Hippocampal formation (tissue), 2 donors: ENCODE data around the gene ENOX2.

ENCODE experiments used
- DNase-seq, 2 donors: peaks; one replicate each; lab custom pipeline; 2025; lab: John Stamatoyannopoulos, UW

The ENOX2 gene

GRCh38 chrX:130626521-130626920, 276.5 kb downstream of the ENOX2 start:
- DNase-seq: no peak

GRCh38 chrX:130625386-130625785, 277.6 kb downstream of the ENOX2 start:
- DNase-seq: no peak

- DNase-seq: no peak
These were observed 279.5 kb downstream of the ENOX2 start for GRCh38 chrX:130623518-130623917.

GRCh38 chrX:130615941-130616340, 287.1 kb downstream of the ENOX2 start:
- no peak for DNase-seq

GRCh38 chrX:130607431-130607830, 295.6 kb downstream of the ENOX2 start:
- no peak for DNase-seq

- no peak for DNase-seq
These were observed 296.6 kb downstream of the ENOX2 start for GRCh38 chrX:130606425-130606824.

GRCh38 chrX:130604882-130605281, 298.1 kb downstream of the ENOX2 start:
- DNase-seq: no peak

- DNase-seq: peak in 1 of 2 donors; percentile 2
These were observed 308.5 kb downstream of the ENOX2 start for GRCh38 chrX:130594453-130594916.

- DNase-seq: peak in 1 of 2 donors; percentile 0
These were observed 309.1 kb downstream of the ENOX2 start for GRCh38 chrX:130593911-130594310.

- DNase-seq: no peak
These were observed 310.8 kb downstream of the ENOX2 start for GRCh38 chrX:130592204-130592603.

GRCh38 chrX:130578906-130579305, 324.1 kb downstream of the ENOX2 start:
- DNase-seq: no peak

- DNase-seq: no peak
These were observed 325.6 kb downstream of the ENOX2 start for GRCh38 chrX:130577431-130577830.

- peak; percentile 1 to 17 for DNase-seq
These were observed 327.1 kb downstream of the ENOX2 start for GRCh38 chrX:130575831-130576389.
